GM12891 (cell line): ENCODE data around the gene RNF20.

Experiments used
- PAX5 ChIP-seq: IDR thresholded peaks from 2 replicates; pipeline ENCODE4 v1.6.1; 2011; ENCODE audit warnings: low read length, moderate library complexity, mild to moderate bottlenecking; ENCODE audit not compliant: insufficient read depth, severe bottlenecking
- POLR2A ChIP-seq: IDR thresholded peaks from 2 replicates; pipeline ENCODE4 v1.6.1; 2011; ENCODE audit warnings: low read depth, low read length, control low read depth
- POLR2AphosphoS5 ChIP-seq: IDR thresholded peaks from 2 replicates; pipeline ENCODE4 v1.6.1; 2011; ENCODE audit warnings: low read depth, low read length, control low read depth
- SPI1 ChIP-seq: IDR thresholded peaks from 2 replicates; pipeline ENCODE4 v1.6.1; 2011; ENCODE audit warnings: low read depth, low read length, control low read depth
- TAF1 ChIP-seq: IDR thresholded peaks from 2 replicates; pipeline ENCODE4 v1.6.1; 2011; ENCODE audit warnings: low read depth, low read length, control low read depth

GRCh38 chr9:101485924-101486692 is 47.5 kb upstream of the RNF20 start:
- TF ChIP-seq POLR2A (no peak), TAF1 (no peak), PAX5 (no peak), POLR2AphosphoS5 (no peak), SPI1 (no peak)
